Measurements from ENCODE around the gene MAP7. TPM values are rescaled to one million over a fixed set of nuclear protein-coding genes. Genes with fewer than 3 reads are reported as not detected.

MAP7 gene
- polyA plus RNA-seq, 1 donor from 2014 or later: 5.1 TPM

DNA sequence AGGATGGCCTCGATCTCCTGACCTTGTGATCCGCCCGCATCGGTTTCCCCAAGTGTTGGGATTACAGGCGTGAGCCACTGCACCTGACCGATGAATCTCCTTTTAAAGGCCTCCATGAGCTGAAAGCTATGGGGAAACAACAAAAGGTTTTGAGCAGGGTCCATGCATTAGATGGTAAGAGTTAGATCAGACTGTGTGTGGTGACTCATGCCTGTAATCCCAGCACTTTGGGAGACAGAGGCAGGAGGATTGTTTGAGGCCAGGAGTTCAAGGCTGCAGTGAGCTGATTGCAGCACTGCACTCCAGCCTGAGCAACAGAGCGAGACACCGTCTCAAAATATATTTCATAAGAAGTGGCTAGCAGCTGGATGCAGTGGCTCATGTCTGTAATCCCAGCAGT, 219.6 kb downstream of the MAP7 start:
- no peaks in the 10 kb centered on the region for H3K27me3 ChIP-seq (ENCODE audit: insufficient read depth, low read depth, low read length)
- no peak overlapping the region for H3K27ac ChIP-seq (ENCODE audit: low read length)
- H3K4me2 ChIP-seq (ENCODE audit: low read length): no peak overlapping the region
- no peak overlapping the region for H3K4me3 ChIP-seq (ENCODE audit: low read length)
- no peaks in the 10 kb centered on the region for H3K9me2 ChIP-seq (ENCODE audit: insufficient read depth, low read length)
- H3K79me2 ChIP-seq (replicated peaks; ENCODE audit: insufficient read depth, low read length): no peaks in the 10 kb centered on the region
- H3K9me3 ChIP-seq (ENCODE audit: low read length): no peaks in the 10 kb centered on the region
- H3K36me3 ChIP-seq (ENCODE audit: insufficient read depth, low read length): no peaks in the 10 kb centered on the region
- H3K9ac ChIP-seq (ENCODE audit: low read length): no peak overlapping the region
- no peak for TF ChIP-seq TAF1 (IDR thresholded peaks at IDR 0.05; ENCODE audit: low read depth)
- no peak for TF ChIP-seq EZH2 (IDR thresholded peaks at IDR 0.05; ENCODE audit: borderline replicate concordance, insufficient read depth, low read length, poor library complexity, severe bottlenecking)
- no peak for TF ChIP-seq MXI1 (conservative IDR thresholded peaks at IDR 0.05; ENCODE audit: poor library complexity, severe bottlenecking)
- TF ChIP-seq, protein P1, sequence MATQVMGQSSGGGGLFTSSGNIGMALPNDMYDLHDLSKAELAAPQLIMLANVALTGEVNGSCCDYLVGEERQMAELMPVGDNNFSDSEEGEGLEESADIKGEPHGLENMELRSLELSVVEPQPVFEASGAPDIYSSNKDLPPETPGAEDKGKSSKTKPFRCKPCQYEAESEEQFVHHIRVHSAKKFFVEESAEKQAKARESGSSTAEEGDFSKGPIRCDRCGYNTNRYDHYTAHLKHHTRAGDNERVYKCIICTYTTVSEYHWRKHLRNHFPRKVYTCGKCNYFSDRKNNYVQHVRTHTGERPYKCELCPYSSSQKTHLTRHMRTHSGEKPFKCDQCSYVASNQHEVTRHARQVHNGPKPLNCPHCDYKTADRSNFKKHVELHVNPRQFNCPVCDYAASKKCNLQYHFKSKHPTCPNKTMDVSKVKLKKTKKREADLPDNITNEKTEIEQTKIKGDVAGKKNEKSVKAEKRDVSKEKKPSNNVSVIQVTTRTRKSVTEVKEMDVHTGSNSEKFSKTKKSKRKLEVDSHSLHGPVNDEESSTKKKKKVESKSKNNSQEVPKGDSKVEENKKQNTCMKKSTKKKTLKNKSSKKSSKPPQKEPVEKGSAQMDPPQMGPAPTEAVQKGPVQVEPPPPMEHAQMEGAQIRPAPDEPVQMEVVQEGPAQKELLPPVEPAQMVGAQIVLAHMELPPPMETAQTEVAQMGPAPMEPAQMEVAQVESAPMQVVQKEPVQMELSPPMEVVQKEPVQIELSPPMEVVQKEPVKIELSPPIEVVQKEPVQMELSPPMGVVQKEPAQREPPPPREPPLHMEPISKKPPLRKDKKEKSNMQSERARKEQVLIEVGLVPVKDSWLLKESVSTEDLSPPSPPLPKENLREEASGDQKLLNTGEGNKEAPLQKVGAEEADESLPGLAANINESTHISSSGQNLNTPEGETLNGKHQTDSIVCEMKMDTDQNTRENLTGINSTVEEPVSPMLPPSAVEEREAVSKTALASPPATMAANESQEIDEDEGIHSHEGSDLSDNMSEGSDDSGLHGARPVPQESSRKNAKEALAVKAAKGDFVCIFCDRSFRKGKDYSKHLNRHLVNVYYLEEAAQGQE (IDR thresholded peaks at IDR 0.05; ENCODE audit: borderline replicate concordance): no peak
- no peak for TF ChIP-seq RAD21 (conservative IDR thresholded peaks at IDR 0.05)
- TF ChIP-seq POLR2AphosphoS5 (IDR thresholded peaks at IDR 0.05): no peak
- TF ChIP-seq EP300 (conservative IDR thresholded peaks at IDR 0.05; ENCODE audit: poor library complexity, severe bottlenecking): no peak
- TF ChIP-seq, protein P2, sequence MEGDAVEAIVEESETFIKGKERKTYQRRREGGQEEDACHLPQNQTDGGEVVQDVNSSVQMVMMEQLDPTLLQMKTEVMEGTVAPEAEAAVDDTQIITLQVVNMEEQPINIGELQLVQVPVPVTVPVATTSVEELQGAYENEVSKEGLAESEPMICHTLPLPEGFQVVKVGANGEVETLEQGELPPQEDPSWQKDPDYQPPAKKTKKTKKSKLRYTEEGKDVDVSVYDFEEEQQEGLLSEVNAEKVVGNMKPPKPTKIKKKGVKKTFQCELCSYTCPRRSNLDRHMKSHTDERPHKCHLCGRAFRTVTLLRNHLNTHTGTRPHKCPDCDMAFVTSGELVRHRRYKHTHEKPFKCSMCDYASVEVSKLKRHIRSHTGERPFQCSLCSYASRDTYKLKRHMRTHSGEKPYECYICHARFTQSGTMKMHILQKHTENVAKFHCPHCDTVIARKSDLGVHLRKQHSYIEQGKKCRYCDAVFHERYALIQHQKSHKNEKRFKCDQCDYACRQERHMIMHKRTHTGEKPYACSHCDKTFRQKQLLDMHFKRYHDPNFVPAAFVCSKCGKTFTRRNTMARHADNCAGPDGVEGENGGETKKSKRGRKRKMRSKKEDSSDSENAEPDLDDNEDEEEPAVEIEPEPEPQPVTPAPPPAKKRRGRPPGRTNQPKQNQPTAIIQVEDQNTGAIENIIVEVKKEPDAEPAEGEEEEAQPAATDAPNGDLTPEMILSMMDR (IDR thresholded peaks at IDR 0.05; ENCODE audit: poor library complexity, severe bottlenecking): no peak
- no peak for TF ChIP-seq SMC3 (conservative IDR thresholded peaks at IDR 0.05; ENCODE audit: poor library complexity)
- no peak overlapping the region for H2AFZ ChIP-seq (ENCODE audit: low read depth, low read length)
- H3F3A ChIP-seq (ENCODE audit: insufficient read depth, low read length, poor library complexity, severe bottlenecking): peaks cover 6% of the 10 kb centered on the region
- no peaks in the 10 kb centered on the region for H4K20me1 ChIP-seq (ENCODE audit: insufficient read depth)

DNA sequence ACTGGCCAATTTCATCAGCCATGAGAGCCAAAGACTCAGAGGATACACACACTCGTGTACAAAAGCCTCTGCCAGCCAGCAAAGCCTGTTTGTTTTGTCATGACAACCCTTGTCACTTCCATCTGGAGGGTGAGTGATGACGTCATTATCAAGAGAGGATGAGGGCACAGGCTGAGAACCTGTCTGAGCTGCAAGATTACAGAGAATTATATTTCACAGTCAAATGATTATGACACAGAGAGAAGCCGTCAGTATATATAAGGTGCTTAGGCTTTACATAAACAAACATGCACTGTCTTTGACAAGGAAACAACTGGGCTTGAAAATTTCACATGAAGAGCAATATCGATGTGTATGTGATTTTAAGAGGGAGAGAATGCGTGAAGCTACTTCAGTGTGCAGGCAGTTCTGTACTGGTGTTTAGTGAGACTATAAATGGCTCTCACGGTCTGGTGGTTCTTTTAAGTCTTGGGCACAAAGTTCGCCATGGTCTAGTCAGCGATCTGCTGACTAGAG, 224.1 kb downstream of the MAP7 start:
- H3F3A ChIP-seq (ENCODE audit: insufficient read depth, low read length, poor library complexity, severe bottlenecking): peaks cover 16% of the 10 kb centered on the region
- H3K9ac ChIP-seq (ENCODE audit: low read length): peak overlapping the region; percentile 72
- H3K9me2 ChIP-seq (ENCODE audit: insufficient read depth, low read length): no peaks in the 10 kb centered on the region
- H3K9me3 ChIP-seq (ENCODE audit: low read length): no peaks in the 10 kb centered on the region
- H3K4me2 ChIP-seq (ENCODE audit: low read length): peak overlapping the region; percentile 75
- H3K27ac ChIP-seq (ENCODE audit: low read length): peak overlapping the region; percentile 98
- no peaks in the 10 kb centered on the region for H3K79me2 ChIP-seq (replicated peaks; ENCODE audit: insufficient read depth, low read length)
- H3K4me3 ChIP-seq (ENCODE audit: low read length): peak overlapping the region; percentile 55
- no peaks in the 10 kb centered on the region for H4K20me1 ChIP-seq (ENCODE audit: insufficient read depth)
- no peaks in the 10 kb centered on the region for H3K27me3 ChIP-seq (ENCODE audit: insufficient read depth, low read depth, low read length)
- peak overlapping the region; percentile 24 for H2AFZ ChIP-seq (ENCODE audit: low read depth, low read length)
- TF ChIP-seq SMC3 (conservative IDR thresholded peaks at IDR 0.05; ENCODE audit: poor library complexity) (peak; percentile 32), EP300 (conservative IDR thresholded peaks at IDR 0.05; ENCODE audit: poor library complexity, severe bottlenecking) (peak; percentile 92), POLR2AphosphoS5 (IDR thresholded peaks at IDR 0.05) (peak; percentile 79), MXI1 (conservative IDR thresholded peaks at IDR 0.05; ENCODE audit: poor library complexity, severe bottlenecking) (peak; percentile 42), TAF1 (IDR thresholded peaks at IDR 0.05; ENCODE audit: low read depth) (peak; percentile 71), RAD21 (conservative IDR thresholded peaks at IDR 0.05) (no peak)
- TF ChIP-seq, protein P2 (IDR thresholded peaks at IDR 0.05; ENCODE audit: poor library complexity, severe bottlenecking): no peak
- TF ChIP-seq, protein P1 (IDR thresholded peaks at IDR 0.05; ENCODE audit: borderline replicate concordance): peak; percentile 66
- H3K36me3 ChIP-seq (ENCODE audit: insufficient read depth, low read length): no peaks in the 10 kb centered on the region

Data from neural cell (in vitro differentiated cells).